ENCODE data around the gene KANK3. TPM values are rescaled to one million over a fixed set of nuclear protein-coding genes. Genes with fewer than 3 reads are reported as not detected.

KANK3 gene
- total RNA-seq, 4 donors from 2014 or later = 3.2 to 10.5 (median 4.1) TPM

- Histone ChIP-seq H3K4me1 (peaks cover 4 to 25% (median 17%) of the 10 kb centered on the region in 4 donors), H3K9me3 (no peaks in the 10 kb centered on the region), H3K27ac (no peak overlapping the region), H3K27me3 (peaks cover 75% of the 10 kb centered on the region), H3K4me3 (peak overlapping the region in 3 of 4 donors; percentile 22 to 36 (median 30)), H3K36me3 (no peaks in the 10 kb centered on the region)
- DNase-seq = peak; percentile 20
- TF ChIP-seq POLR2AphosphoS5 (IDR thresholded peaks at IDR 0.05) (no peak), POLR2A (IDR thresholded peaks at IDR 0.05) (no peak), EP300 (IDR thresholded peaks at IDR 0.05; ENCODE audit: low read depth) (no peak), CTCF (IDR thresholded peaks at IDR 0.05) (no peak)
- intact Hi-C loops (cut with DNase I; ENCODE audit: low total_unique reads) (no loop called here), in situ Hi-C loops (cut with MboI; ENCODE audit: low pct_ligation_motif_present in 1 of 4, low pct_unique_long_range_greater_than_20kb in 1 of 4, low sequenced_read_pairs in 3 of 4) (no loop called here)
- 13% methylated on average over 34 of the region's 79 CpGs; no CpG with 5 or more reads in 1 of the 2 donors for WGBS, 2 donors (ENCODE audit: low coverage in 1 of 2)
Measured at GRCh38 chr19:8335343-8336071, 7.6 kb downstream of the KANK3 start.

GRCh38 chr19:8334458-8335342, 8.4 kb downstream of the KANK3 start:
- in situ Hi-C loops (cut with MboI; ENCODE audit: low pct_ligation_motif_present in 1 of 4, low pct_unique_long_range_greater_than_20kb in 1 of 4, low sequenced_read_pairs in 3 of 4) = no loop called here
- Histone ChIP-seq H3K27ac (no peak overlapping the region), H3K27me3 (peaks cover 72% of the 10 kb centered on the region), H3K9me3 (no peaks in the 10 kb centered on the region), H3K4me3 (peak overlapping the region in 3 of 4 donors; percentile 22 to 36 (median 30)), H3K36me3 (no peaks in the 10 kb centered on the region), H3K4me1 (peaks cover 4 to 25% (median 17%) of the 10 kb centered on the region in 4 donors)
- DNase-seq = peak; percentile 69
- 16% methylated on average over 49 of the region's 117 CpGs; no CpG with 5 or more reads in 1 of the 2 donors for WGBS, 2 donors (ENCODE audit: low coverage in 1 of 2)
- no peak for TF ChIP-seq POLR2AphosphoS5 (IDR thresholded peaks at IDR 0.05)
- TF ChIP-seq EP300 (IDR thresholded peaks at IDR 0.05; ENCODE audit: low read depth) = no peak
- no peak for TF ChIP-seq POLR2A (IDR thresholded peaks at IDR 0.05)
- no peak for TF ChIP-seq CTCF (IDR thresholded peaks at IDR 0.05)
- intact Hi-C loops (cut with DNase I; ENCODE audit: low total_unique reads) = no loop called here

- TF ChIP-seq CTCF (IDR thresholded peaks at IDR 0.05) (no peak), POLR2A (IDR thresholded peaks at IDR 0.05) (no peak), EP300 (IDR thresholded peaks at IDR 0.05; ENCODE audit: low read depth) (no peak), POLR2AphosphoS5 (IDR thresholded peaks at IDR 0.05) (no peak)
- in situ Hi-C loops (cut with MboI; ENCODE audit: low pct_ligation_motif_present in 1 of 4, low pct_unique_long_range_greater_than_20kb in 1 of 4, low sequenced_read_pairs in 3 of 4) = no loop called here
- no peak for DNase-seq
- Histone ChIP-seq H3K4me1 (peaks cover 4 to 25% (median 17%) of the 10 kb centered on the region in 4 donors), H3K9me3 (no peaks in the 10 kb centered on the region), H3K27me3 (peaks cover 72% of the 10 kb centered on the region), H3K27ac (no peak overlapping the region), H3K36me3 (no peaks in the 10 kb centered on the region), H3K4me3 (no peak overlapping the region)
- intact Hi-C loops (cut with DNase I; ENCODE audit: low total_unique reads) = no loop called here
- WGBS, 2 donors (ENCODE audit: low coverage in 1 of 2) = 35% methylated on average over 11 of the region's 48 CpGs; no CpG with 5 or more reads in 1 of the 2 donors
Measured at GRCh38 chr19:8333767-8334457, 9.2 kb downstream of the KANK3 start.

Data from transverse colon (tissue), 4 donors.